Type B pancreatic cell (in vitro differentiated cells): Measurements from ENCODE around the gene CFB. TPM values are rescaled to one million over a fixed set of nuclear protein-coding genes. Genes with fewer than 3 reads are reported as not detected.
A peak's percentile ranks its signal among the peaks of the same experiment; 100 is the strongest.

Source experiments
- DNase-seq: peaks from one replicate; pipeline ENCODE4 v3.0.0; 2021; ENCODE audit warnings: mixed read lengths; ENCODE audit not compliant: unreplicated experiment; ENCODE audit errors: extremely low spot score
- H3K27ac Mint-ChIP-seq: 2 replicates; pipeline ENCODE4 v1.8.0; 2021; ENCODE audit warnings: mild to moderate bottlenecking, mixed read lengths
- H3K27me3 Mint-ChIP-seq: 2 replicates; pipeline ENCODE4 v1.8.0; 2021; ENCODE audit warnings: mixed read lengths
- H3K36me3 Mint-ChIP-seq: 2 replicates; pipeline ENCODE4 v1.8.0; 2021; ENCODE audit warnings: mixed read lengths
- H3K4me1 Mint-ChIP-seq: one replicate; pipeline ENCODE4 v1.8.0; 2021; ENCODE audit warnings: mixed read lengths; ENCODE audit not compliant: unreplicated experiment
- H3K4me3 Mint-ChIP-seq: 2 replicates; pipeline ENCODE4 v1.8.0; 2021; ENCODE audit warnings: mild to moderate bottlenecking, mixed read lengths
- H3K9me3 Mint-ChIP-seq: 2 replicates; pipeline ENCODE4 v1.8.0; 2021; ENCODE audit warnings: mixed read lengths
- CTCF ChIP-seq: fragments of 200-600 bp; sonication (generic); conservative IDR thresholded peaks from 2 replicates; pipeline ENCODE4 v1.5.0; 2021; ENCODE audit warnings: antibody characterized with exemption, mild to moderate bottlenecking
- total RNA-seq: library from RNA; stranded (reverse); gene quantifications from 2 replicates; pipeline ENCODE4 v1.2.1, GENCODE V29; 2021; ENCODE audit warnings: low replicate concordance

CFB gene
- total RNA-seq, 1 donor from 2014 or later, result 13.6 TPM

GRCh38 chr6:31947864-31948263 lies 2.0 kb downstream of the CFB start:
- peaks cover 5% of the 10 kb centered on the region for H3K4me1 Mint-ChIP-seq
- peak overlapping the region; percentile 14 for H3K27ac Mint-ChIP-seq
- peaks cover 4% of the 10 kb centered on the region for H3K36me3 Mint-ChIP-seq
- TF ChIP-seq CTCF, result no peak
- H3K27me3 Mint-ChIP-seq, result peaks cover 18% of the 10 kb centered on the region
- H3K9me3 Mint-ChIP-seq, result no peaks in the 10 kb centered on the region
- no peak overlapping the region for H3K4me3 Mint-ChIP-seq
- no peak for DNase-seq

- H3K9me3 Mint-ChIP-seq, result no peaks in the 10 kb centered on the region
- no peak overlapping the region for H3K27ac Mint-ChIP-seq
- H3K4me1 Mint-ChIP-seq, result peaks cover 5% of the 10 kb centered on the region
- no peak for DNase-seq
- TF ChIP-seq CTCF, result no peak
- no peak overlapping the region for H3K4me3 Mint-ChIP-seq
- H3K36me3 Mint-ChIP-seq, result peaks cover 6% of the 10 kb centered on the region
- peaks cover 18% of the 10 kb centered on the region for H3K27me3 Mint-ChIP-seq
Observed at GRCh38 chr6:31948306-31948705, 2.4 kb downstream of the CFB start.

- TF ChIP-seq CTCF, result no peak
- Mint-ChIP-seq H3K9me3 (no peaks in the 10 kb centered on the region), H3K36me3 (peaks cover 9% of the 10 kb centered on the region), H3K27ac (peak overlapping the region; percentile 32), H3K4me1 (peaks cover 5% of the 10 kb centered on the region), H3K27me3 (peaks cover 18% of the 10 kb centered on the region), H3K4me3 (no peak overlapping the region)
- no peak for DNase-seq
Observed at GRCh38 chr6:31948753-31949413, 3.0 kb downstream of the CFB start.

GRCh38 chr6:31949926-31950548 lies 4.1 kb downstream of the CFB start:
- Mint-ChIP-seq H3K9me3 (no peaks in the 10 kb centered on the region), H3K27me3 (peaks cover 13% of the 10 kb centered on the region), H3K27ac (peak overlapping the region; percentile 32), H3K4me3 (no peak overlapping the region), H3K4me1 (peaks cover 5% of the 10 kb centered on the region), H3K36me3 (peaks cover 14% of the 10 kb centered on the region)
- no peak for DNase-seq
- TF ChIP-seq CTCF, result no peak

- DNase-seq, result no peak
Observed at GRCh38 chr6:31952140-31952805, 6.4 kb downstream of the CFB start.

More at GRCh38 chr6:31952140-31952805, 6.4 kb downstream of the CFB start:
- TF ChIP-seq CTCF, result peak; percentile 81
- Mint-ChIP-seq H3K9me3 (no peaks in the 10 kb centered on the region), H3K27me3 (no peaks in the 10 kb centered on the region), H3K27ac (no peak overlapping the region), H3K4me3 (no peak overlapping the region), H3K36me3 (peaks cover 17% of the 10 kb centered on the region), H3K4me1 (peaks cover under 1% of the 10 kb centered on the region)
